Panc1 (cell line): ENCODE data around the gene PAX3. TPM values are rescaled to one million over a fixed set of nuclear protein-coding genes. Genes with fewer than 3 reads are reported as not detected.

Experiments used
- ATAC-seq: fragments of 200-7000 bp; cut with Tn5 transposase; 2 replicates; pipeline ENCODE4 v1.9.1; 2020; ENCODE audit warnings: mild to moderate bottlenecking, moderate library complexity
- BruUV-seq: library from RNA; stranded (reverse); fragments of 400-500 nt; replicated peaks from 2 replicates; lab custom pipeline; 2021; lab: Mats Ljungman, UMichigan
- CTCF ChIA-PET: fragments of 300-600 bp; sonication (Branson Sonifier 250); formaldehyde crosslinking; loops from one replicate; lab custom pipeline; 2022; ENCODE audit warnings: antibody characterized with exemption; lab: Charles Lee
- POLR2A ChIA-PET: fragments of 300-600 bp; sonication (Branson Sonifier 250); formaldehyde crosslinking; loops from one replicate; lab custom pipeline; 2022; ENCODE audit warnings: antibody characterized with exemption; lab: Charles Lee
- DNase-seq: peaks from one replicate; pipeline ENCODE4 v3.0.0-alpha.2; 2010; ENCODE audit warnings: low read depth, low spot score
- H3K27ac ChIP-seq: 2 replicates; pipeline ENCODE4 v1.5.1; 2011; ENCODE audit warnings: mild to moderate bottlenecking, low read length, inconsistent platforms
- H3K27me3 ChIP-seq: fragments of 200-500 bp; sonication (Bioruptor generic); 2 replicates; pipeline ENCODE4 v1.6.0; 2014; ENCODE audit warnings: low read length, inconsistent platforms; ENCODE audit not compliant: control insufficient read depth, insufficient read depth
- H3K36me3 ChIP-seq: fragments of 200-500 bp; sonication (Bioruptor generic); 2 replicates; pipeline ENCODE4 v1.5.1; 2014; ENCODE audit warnings: inconsistent platforms, mild to moderate bottlenecking, low read length, moderate library complexity; ENCODE audit not compliant: control insufficient read depth, insufficient read depth
- H3K4me1 ChIP-seq: 2 replicates; pipeline ENCODE4 v1.5.1; 2011; ENCODE audit warnings: inconsistent platforms, mild to moderate bottlenecking, low read length, moderate library complexity; ENCODE audit not compliant: control insufficient read depth, insufficient read depth
- H3K4me3 ChIP-seq, 2 experiments: 2 replicates each; pipeline ENCODE4 v1.5.1; 2011 to 2012; ENCODE audit warnings: low read depth in 2 of 2, low read length in 2 of 2, mild to moderate bottlenecking in 2 of 2, inconsistent platforms in 1 of 2, moderate library complexity in 1 of 2
- H3K9me3 ChIP-seq: fragments of 200-500 bp; sonication (Bioruptor generic); 2 replicates; pipeline ENCODE4 v1.5.1; 2014; ENCODE audit warnings: low read depth, mild to moderate bottlenecking, inconsistent platforms, low read length, moderate library complexity; ENCODE audit not compliant: control insufficient read depth, insufficient read depth
- POLR2AphosphoS5 ChIP-seq: IDR thresholded peaks from 2 replicates; pipeline ENCODE4 v1.6.1; 2012; ENCODE audit warnings: mild to moderate bottlenecking, low read depth, low read length, moderate library complexity
- REST ChIP-seq, 2 experiments: IDR thresholded peaks; 2 replicates each; pipeline ENCODE4 v1.6.1; 2011 to 2012; ENCODE audit warnings: low read depth in 2 of 2, control low read depth in 1 of 2, low read length in 1 of 2, mild to moderate bottlenecking in 1 of 2, moderate library complexity in 1 of 2; ENCODE audit not compliant: insufficient read depth in 1 of 2
- SIN3A ChIP-seq: IDR thresholded peaks from 2 replicates; pipeline ENCODE4 v1.6.1; 2012; ENCODE audit warnings: low read depth, mild to moderate bottlenecking, low read length, moderate library complexity, borderline replicate concordance; ENCODE audit not compliant: insufficient read depth
- TCF7L2 ChIP-seq: IDR thresholded peaks from 2 replicates; pipeline ENCODE4 v1.6.1; 2011; ENCODE audit warnings: mild to moderate bottlenecking, low read depth, low read length, inconsistent platforms
- in situ Hi-C: cut with HindIII; loops from 2 replicates; pipeline ENCODE4 v1.10.0; 2016; ENCODE audit warnings: low sequenced_read_pairs, low pct_unique_long_range_greater_than_20kb
- intact Hi-C: fragments of 100-400 bp; cut with micrococcal nuclease; formaldehyde crosslinking; loops from one replicate; pipeline ENCODE4 v1.10.0; 2022; ENCODE audit not compliant: unreplicated experiment
- total RNA-seq: library from RNA; stranded (reverse); gene quantifications from one replicate; pipeline ENCODE4 v1.2.1, GENCODE V29; 2021; ENCODE audit not compliant: unreplicated experiment
- TF ChIP-seq, protein P1 (sequence below): fragments of 450-650 bp; IDR thresholded peaks from 2 replicates; pipeline ENCODE4 v1.5.1; 2017; ENCODE audit warnings: mild to moderate bottlenecking

The PAX3 gene
- total RNA-seq, 1 experiment from 2014 or later = not detected

DNA sequence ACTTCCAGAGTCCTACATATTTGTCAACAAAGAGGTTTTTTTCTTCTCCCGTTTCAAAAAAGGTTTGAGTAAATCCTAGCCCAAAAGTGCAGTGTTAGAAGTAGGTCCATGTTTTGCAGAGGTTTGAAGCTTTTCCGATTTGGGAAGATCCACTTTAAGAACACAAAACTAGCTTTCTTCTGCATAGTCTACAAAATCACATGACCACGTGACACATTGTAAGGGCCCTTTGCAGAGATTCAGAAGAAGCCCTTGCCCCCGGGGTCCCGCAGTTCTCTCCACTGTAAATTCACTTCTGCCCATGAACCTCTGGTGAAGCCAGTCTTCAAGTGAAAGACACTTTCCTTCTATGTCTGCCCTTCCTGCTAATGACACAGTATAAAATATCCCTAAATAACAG lies 49.4 kb downstream of the PAX3 start:
- in situ Hi-C loops = no loop called here
- TF ChIP-seq POLR2AphosphoS5 (no peak), TCF7L2 (no peak), SIN3A (no peak), REST (IDR thresholded peaks at IDR 0.05; ENCODE audit: insufficient read depth in 1 of 2, low read depth in 2 of 2, low read length in 1 of 2) (no peak)
- TF ChIP-seq, protein P1, sequence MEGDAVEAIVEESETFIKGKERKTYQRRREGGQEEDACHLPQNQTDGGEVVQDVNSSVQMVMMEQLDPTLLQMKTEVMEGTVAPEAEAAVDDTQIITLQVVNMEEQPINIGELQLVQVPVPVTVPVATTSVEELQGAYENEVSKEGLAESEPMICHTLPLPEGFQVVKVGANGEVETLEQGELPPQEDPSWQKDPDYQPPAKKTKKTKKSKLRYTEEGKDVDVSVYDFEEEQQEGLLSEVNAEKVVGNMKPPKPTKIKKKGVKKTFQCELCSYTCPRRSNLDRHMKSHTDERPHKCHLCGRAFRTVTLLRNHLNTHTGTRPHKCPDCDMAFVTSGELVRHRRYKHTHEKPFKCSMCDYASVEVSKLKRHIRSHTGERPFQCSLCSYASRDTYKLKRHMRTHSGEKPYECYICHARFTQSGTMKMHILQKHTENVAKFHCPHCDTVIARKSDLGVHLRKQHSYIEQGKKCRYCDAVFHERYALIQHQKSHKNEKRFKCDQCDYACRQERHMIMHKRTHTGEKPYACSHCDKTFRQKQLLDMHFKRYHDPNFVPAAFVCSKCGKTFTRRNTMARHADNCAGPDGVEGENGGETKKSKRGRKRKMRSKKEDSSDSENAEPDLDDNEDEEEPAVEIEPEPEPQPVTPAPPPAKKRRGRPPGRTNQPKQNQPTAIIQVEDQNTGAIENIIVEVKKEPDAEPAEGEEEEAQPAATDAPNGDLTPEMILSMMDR = no peak
- ATAC-seq (no peak), DNase-seq (no peak)
- H3K27ac ChIP-seq = no peak overlapping the region
- H3K4me3 ChIP-seq = no peak overlapping the region
- ChIA-PET CTCF (no interaction called here), POLR2A (no interaction called here)
- no peaks in the 10 kb centered on the region for H3K27me3 ChIP-seq
- H3K4me1 ChIP-seq = no peaks in the 10 kb centered on the region
- H3K9me3 ChIP-seq = no peaks in the 10 kb centered on the region
- BruUV-seq = no TSS peak
- H3K36me3 ChIP-seq = no peaks in the 10 kb centered on the region
- intact Hi-C loops = no loop called here

DNA sequence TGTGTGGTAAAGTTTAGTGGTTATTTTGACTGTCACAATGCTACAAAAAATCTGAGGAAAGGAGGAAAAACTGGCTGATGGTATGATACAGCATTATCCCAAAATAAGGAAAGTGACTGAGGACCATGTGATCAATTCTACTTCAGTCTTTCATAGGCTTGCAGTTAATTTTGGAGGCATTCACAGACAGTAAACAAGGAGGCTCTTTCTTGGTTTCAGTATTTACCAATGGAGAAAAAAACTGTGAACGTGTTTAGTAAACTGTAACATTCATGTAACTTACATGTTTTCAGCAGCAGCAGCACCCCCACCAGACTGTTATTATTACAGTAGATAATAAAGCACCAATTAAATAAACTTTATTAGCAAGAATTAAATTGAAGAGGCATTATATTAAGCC lies 50.0 kb downstream of the PAX3 start:
- BruUV-seq = no TSS peak
- in situ Hi-C loops = no loop called here
- ChIA-PET CTCF (no interaction called here), POLR2A (no interaction called here)
- no peak for ATAC-seq
- no peak for DNase-seq
- no peaks in the 10 kb centered on the region for H3K4me1 ChIP-seq
- no peaks in the 10 kb centered on the region for H3K36me3 ChIP-seq
- H3K27me3 ChIP-seq = no peaks in the 10 kb centered on the region; the same call in 1 of the 2 replicates
- H3K4me3 ChIP-seq = no peak overlapping the region
- H3K9me3 ChIP-seq = no peaks in the 10 kb centered on the region
- intact Hi-C loops = no loop called here
- no peak overlapping the region for H3K27ac ChIP-seq
- TF ChIP-seq TCF7L2 (no peak), REST (IDR thresholded peaks at IDR 0.05; ENCODE audit: insufficient read depth in 1 of 2, low read depth in 2 of 2, low read length in 1 of 2) (no peak), POLR2AphosphoS5 (no peak), SIN3A (no peak)
- TF ChIP-seq, protein P1 = no peak
